ENCODE measurements around the gene INTS15.

The INTS15 gene

GRCh38 chr7:6644728-6645127 lies 54.9 kb downstream of the INTS15 start:
- DNase-seq, result no peak

- DNase-seq, result no peak
Observed at GRCh38 chr7:6646465-6646864, 56.6 kb downstream of the INTS15 start.

- DNase-seq, result no peak
Observed at GRCh38 chr7:6647080-6647479, 57.3 kb downstream of the INTS15 start.

- no peak for DNase-seq
Observed at GRCh38 chr7:6647541-6647940, 57.7 kb downstream of the INTS15 start.

- DNase-seq, result no peak
Observed at GRCh38 chr7:6648066-6648814, 58.4 kb downstream of the INTS15 start.

GRCh38 chr7:6648815-6649104 lies 58.9 kb downstream of the INTS15 start:
- DNase-seq, result no peak

- DNase-seq, result no peak
Observed at GRCh38 chr7:6649241-6649961, 59.6 kb downstream of the INTS15 start.

- no peak for DNase-seq
Observed at GRCh38 chr7:6650086-6650485, 60.3 kb downstream of the INTS15 start.

- no peak for DNase-seq
Observed at GRCh38 chr7:6650521-6651011, 60.7 kb downstream of the INTS15 start.

GRCh38 chr7:6651851-6652445 lies 62.1 kb downstream of the INTS15 start:
- DNase-seq, result no peak

- no peak for DNase-seq
Observed at GRCh38 chr7:6652446-6653011, 62.7 kb downstream of the INTS15 start.

- DNase-seq, result no peak
Observed at GRCh38 chr7:6653071-6654003, 63.5 kb downstream of the INTS15 start.

- DNase-seq, result no peak
Observed at GRCh38 chr7:6654113-6654841, 64.5 kb downstream of the INTS15 start.

GRCh38 chr7:6654842-6655610 lies 65.2 kb downstream of the INTS15 start:
- no peak for DNase-seq

- DNase-seq, result no peak
Observed at GRCh38 chr7:6655636-6656385, 66.0 kb downstream of the INTS15 start.

- DNase-seq, result no peak
Observed at GRCh38 chr7:6656413-6656812, 66.6 kb downstream of the INTS15 start.
